Hematopoietic multipotent progenitor cell treated with erythropoietin and hydrocortisone succinate and interleukin-3 and kit ligand, for 8 days (in vitro differentiated cells): ENCODE results near the gene MAT2A.
"Not testable (repeated sequence)": the region's sequence is repeated elsewhere in the genome, so short reads cannot be mapped to it uniquely, and the experiment has no call there.

Experiments used
- DNase-seq: peaks from one replicate; pipeline ENCODE4 v3.0.0-alpha.2; 2015

The MAT2A gene

DNA sequence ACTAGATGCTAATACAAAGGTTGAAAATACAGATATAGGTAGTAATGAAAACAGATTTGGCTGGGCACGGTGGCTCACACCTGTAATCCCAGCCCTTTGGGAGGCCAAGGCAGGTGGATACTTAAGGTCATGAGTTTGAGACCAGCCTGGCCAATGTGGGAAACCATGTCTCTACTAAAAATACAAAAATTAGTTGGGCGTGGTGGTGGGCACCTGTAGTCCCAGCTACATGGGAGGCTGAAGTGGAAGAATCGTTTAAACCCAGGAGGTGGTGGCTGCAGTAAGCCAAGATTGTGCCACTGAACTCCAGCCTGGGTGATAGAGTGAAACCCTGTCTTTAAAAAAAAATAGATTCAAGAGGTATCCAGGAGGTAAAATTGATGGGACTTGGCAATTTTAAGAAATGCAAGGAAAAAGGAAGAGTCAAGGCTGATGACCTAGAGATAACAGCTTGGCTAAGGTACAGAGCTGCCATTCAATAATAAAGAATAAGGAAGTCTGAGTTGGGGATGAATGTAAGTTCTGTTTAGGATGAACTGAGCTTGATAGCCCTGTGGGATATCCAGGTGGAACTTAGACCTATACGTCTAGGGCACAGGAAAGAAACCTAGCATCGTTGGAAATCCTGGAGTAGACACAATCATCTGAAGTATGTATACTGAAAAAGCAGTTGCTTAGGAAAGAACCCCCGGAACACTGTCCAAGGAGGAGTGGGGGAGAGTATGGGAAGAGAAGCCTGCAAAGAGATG, 9.1 kb downstream of the MAT2A start:
- no peak for DNase-seq

DNA sequence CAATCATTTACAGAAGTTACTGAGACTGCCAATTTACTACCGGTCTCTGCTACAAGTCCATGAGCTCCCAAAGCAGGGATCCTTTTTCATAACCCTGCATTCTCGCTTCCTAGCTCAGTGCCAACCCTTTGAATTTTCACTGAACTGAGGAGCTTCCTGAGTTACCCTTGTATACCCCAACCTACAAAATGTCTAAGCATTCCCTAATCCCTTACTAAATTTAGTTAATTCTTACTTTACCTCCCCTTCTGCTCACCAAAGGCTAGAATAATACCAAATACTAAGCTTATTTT, 9.6 kb downstream of the MAT2A start:
- DNase-seq, result no peak

DNA sequence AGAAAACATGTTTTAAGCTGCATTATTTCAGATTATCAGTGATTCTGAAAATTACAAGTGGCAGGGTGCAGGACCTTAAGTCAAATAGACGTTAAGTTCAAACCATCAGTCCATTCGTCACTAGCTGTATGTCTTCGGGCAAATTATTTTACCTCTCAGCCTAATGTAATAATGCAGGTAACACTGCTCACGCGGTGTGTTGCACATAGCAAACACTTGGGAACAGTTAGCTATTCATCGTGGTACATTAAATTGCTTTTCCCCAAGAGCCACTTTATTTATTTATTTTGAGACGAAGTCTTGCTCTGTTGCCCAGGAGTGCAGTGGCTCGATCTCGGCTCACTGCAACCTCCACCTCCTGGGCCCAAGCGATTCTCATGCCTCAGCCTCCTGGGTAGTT, 10.1 kb downstream of the MAT2A start:
- no peak for DNase-seq

DNA sequence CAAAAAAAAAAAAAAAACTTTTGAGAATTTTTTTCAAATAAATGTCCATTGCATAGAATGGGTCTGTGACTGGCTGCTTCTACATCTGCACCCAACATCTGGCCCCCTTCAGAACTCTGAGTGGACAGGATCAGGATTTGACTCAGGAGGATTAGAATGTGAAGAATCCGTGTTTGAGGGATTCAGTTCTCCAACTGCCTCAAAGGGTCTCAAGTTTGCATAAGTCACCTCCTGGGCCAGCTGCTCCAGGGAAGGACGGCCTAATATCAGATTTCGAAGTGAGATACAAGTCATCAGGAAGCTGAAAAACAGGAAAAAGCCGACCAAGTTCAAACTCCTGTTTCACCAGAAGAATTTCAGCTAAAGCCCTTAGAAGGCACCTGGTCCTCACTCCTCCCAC, 10.9 kb downstream of the MAT2A start:
- DNase-seq, result no peak

DNA sequence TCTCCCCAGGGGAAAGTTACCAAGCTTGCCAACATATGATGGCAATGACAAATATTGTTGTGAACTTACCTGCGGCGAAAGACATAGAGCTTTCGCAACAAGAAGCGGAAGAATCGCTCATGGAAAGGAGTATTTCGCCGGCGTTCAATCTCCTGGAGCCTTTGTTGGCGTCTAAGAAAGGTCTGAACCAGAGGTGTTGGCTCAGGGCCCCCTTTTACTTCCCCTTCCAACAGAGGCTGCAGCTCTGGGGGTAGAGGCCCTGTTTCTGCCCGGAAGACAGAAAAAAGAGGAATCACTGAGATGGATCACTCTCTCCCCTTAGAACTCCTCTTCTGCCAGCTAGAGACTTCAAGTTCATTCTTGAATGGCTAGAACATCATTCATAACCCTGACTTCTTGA, 11.5 kb downstream of the MAT2A start:
- no peak for DNase-seq

- peak; percentile 90 for DNase-seq
These were observed 13.0 kb downstream of the MAT2A start for GRCh38 chr2:85551698-85552678.

- no peak for DNase-seq
These were observed 14.2 kb downstream of the MAT2A start for GRCh38 chr2:85553184-85553583.

GRCh38 chr2:85554980-85555612, 16.1 kb downstream of the MAT2A start:
- no peak for DNase-seq

DNA sequence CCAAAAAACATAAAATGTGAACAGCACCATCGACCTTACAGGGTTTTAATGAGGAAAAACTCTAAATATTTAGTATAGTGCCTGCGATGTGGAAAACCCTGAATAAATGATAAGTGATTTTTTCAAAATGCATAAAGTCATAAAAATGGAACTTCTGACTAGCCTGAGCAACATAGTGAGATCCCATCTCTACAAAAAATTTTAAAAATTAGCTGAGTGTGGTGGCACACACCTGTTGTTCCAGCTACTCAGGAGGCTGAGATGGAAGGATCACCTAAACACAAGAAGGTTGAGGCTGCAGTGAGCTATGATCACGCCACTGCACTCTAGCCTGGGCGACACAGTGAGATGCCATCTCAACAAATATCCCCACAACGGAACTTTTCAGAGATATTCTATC, 18.2 kb downstream of the MAT2A start:
- no peak for DNase-seq

DNA sequence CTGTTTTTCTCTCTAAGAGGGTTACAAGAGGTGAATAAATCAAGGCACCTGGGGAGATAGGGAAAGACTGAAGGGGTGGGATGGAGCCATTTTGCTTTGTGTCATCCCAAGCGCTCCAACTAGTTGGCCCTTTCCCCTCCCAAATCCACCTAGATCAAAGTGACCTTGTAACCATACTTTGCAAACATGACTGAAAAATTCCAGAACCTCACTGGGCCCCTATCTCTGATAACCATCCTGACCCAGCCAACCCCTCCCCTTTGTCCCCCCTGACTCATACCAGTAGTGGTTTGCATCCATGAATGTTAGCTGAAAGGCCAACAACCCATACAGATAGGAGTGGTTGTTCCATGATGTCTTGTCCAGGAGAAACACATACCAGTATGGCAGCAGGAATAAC, 19.2 kb downstream of the MAT2A start:
- no peak for DNase-seq

- DNase-seq, result not testable (repeated sequence)
These were observed 21.4 kb downstream of the MAT2A start for GRCh38 chr2:85560403-85560726.

DNA sequence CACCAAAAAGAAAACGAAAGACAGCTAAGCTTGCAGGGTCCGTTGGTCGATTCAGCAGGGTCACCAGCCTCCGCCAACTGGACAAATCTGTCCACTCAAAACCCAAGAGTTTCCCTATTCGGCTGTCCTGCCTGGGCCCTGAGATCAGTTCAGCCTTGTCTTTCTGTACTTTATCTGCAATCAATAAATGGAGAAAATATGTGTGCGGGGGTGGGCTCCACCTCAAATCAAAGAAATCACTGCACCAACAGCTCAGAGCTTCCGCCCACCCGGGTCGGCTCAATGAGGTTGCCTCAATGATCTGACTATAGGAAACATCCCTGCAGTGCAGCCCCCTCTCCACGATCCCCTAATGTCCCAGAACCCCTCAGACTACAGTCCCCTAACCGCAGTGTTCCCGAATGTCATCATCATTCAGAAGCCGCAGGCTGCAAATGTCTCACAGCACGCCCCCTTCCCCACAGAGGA, 21.9 kb downstream of the MAT2A start:
- no peak for DNase-seq

DNA sequence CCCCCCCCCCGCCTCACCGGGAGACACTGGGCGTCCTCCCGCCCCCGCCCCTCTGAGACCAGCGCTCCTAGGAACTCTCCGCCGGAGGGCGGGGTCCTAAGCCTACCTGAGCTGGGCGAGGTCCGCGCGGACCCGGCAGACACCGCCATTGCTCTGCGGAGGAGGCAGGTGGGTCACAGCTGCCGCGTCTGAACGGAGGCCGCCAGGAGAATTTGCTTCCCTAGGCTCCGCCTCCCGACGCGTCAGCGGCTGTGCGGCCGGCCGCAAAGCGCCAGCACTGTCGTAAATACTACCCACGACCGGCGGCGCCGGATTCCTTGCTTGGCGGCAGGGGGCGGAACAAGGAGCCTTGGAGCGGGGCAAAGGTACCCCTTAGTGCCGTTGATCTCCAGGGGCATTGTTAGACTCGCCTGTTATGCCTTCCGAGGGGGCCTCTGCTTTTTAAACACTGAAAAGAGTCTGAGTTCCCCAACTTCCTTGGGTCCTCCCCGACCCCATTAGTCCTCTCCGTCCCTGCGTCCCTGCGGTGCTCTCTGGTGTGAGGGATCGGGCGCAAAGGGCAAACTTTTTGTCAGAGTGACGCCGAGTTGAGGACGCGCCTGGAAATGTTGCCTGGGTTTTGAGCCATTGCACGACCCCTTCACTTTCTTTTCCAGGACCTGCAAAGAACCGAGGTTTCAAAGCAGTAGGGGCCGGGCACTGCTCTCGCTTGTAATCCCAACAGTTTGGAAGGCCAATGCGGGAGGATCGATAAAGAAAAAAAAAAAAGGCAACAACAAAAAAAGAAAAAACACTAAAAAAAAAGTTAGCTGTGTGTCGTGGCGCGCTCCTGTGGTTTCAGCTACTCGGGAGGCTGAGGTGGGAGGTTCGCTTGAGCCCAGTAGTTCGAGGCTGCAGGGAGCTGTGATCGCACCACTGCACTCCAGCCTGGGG, 22.6 kb downstream of the MAT2A start, which contains the start of gene GGCX:
Gene GGCX (minus strand): TSS at position 214 of the 933 bp plus-strand sequence. CDS start 65 bp downstream, at position 149.
- peak; percentile 95 for DNase-seq

- DNase-seq, result no peak
These were observed 25.2 kb downstream of the MAT2A start for GRCh38 chr2:85564144-85564563.

DNA sequence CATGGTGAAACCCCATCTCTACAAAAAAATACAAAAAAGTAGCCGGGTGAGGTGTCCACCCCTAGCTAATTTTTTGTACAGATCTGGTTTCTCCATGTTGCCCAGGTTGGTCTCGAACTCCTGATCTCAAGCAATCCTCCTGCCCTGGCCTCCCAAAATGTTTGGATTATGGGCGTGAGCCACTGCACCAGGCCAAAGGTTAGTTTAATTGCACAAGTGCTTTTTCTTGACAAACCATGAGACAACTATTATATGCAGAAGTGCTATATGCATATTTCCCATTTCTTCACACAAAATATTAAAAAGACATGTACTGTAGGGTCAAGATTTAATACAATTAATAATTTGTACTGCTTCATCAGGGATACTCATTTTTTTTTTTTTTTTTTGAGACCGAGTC, 27.3 kb downstream of the MAT2A start:
- DNase-seq, result no peak

DNA sequence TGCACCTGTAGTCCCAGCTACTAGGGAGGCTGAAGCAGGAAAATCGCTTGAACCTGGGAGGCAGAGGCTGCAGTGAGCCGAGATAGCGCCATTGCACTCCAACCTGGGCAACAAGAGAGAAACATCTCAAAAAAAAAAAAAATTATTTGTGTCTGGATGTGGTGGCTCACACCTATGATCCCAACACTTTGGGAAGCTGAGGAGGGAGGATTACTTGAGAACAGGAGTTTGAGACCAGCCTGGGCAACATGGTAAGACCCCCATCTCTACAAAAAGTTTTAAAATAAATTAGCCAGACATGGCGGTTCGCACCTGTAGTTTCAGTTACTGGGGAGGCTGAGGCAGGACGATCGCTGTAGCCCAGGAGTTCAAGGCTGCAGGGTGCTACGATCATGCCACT, 36.8 kb downstream of the MAT2A start:
- DNase-seq, result no peak

DNA sequence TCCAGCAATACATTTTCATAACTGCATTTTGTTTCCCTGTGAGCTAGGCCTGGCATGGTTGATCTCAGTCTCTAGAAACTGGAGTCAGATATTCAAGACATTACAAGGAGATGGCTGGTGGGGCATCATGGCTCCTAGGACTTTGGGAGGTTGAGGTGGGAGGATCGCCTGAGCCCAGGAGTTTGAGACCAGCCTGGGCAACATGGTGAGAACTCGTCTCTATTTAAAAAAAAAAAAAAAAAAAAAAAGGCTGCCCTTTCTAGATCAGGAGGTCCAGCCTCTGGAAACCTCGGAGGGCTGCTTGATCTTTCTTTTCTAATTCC, 38.1 kb downstream of the MAT2A start:
- no peak for DNase-seq

DNA sequence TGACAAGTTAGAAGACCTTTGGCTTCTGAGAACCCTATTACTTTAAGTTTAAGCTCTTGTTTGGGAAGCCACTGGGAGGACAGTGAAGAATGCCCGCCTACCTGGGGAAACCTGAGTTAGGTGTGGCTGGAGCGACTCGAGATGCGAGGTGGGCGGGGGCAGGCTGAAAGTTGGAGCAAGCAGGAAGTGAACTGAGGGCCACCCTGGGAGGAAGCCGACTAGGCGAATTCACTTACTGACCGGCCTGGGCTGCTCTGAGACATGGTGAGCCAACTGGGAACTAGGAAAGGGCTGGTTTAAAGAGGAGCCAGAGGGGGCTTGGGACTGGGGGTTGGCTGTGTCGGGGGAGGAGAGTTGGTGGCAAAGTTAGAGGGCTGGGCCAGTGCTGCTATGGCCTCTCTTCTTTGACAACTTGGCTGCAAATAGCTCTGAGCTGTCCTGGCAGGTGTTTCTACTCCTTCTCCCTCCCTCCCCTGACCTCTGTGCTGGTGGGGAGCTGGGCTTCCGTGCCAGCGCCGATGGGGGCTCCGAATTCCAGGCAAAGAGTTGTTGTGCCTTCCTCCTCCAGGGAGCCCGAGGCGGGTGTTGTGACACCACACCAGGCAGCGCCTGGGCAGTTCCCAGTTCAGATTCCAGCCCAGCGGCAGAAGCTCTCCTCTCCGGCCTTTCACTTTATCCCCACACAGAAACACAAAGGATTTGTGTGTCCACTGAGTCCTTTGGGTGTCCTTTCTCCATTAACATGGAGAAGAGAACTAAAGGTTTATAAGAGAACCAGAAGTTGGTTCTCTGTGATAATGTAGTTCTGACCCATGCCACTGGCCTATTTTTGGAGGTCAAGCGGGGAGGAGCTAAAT, 38.6 kb downstream of the MAT2A start, which contains the start of gene VAMP8:
Gene VAMP8 (plus strand): TSS at position 201 of the 857 bp plus-strand sequence. CDS start 61 bp downstream, at position 262.
- peak; percentile 56 for DNase-seq

DNA sequence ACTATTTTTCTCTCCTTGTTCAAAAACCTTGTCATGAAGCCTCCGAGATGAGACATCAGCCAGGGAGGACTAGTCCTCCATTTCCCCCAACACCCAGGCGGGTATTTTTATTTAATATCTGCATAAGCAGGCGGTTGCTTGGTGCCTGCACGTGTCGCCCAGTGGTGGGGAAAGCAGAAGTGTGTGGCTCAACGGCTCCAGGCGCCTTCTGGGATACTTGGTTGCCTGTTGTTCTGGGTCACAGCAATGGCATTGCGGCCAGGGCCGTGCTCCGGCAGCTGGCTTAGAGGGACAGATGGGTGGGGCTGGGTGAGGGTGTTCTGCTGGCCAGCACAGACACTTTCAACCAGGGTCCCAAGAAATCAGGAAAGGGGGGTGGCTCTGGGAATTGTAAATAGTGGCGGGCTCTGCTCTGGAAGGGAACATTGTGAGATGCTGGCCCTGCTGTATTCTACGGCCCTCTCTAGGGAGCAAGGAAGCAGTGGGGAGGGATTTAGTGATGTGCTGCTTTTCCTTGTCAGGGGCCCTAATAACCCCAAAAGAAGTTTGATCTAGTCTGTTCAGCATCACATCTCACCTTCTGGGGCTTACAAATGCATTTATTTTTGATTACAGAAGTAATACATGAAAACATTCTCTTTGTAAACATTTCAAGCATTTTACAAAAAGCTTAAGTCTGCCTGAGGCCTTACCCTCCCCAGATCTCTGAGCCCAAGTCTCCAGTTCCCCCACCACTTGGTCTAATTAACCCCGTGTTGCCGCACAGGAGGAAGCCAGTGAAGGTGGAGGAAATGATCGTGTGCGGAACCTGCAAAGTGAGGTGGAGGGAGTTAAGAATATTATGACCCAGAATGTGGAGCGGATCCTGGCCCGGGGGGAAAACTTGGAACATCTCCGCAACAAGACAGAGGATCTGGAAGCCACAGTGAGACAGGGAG, 39.5 kb downstream of the MAT2A start:
- peak; percentile 65 for DNase-seq

DNA sequence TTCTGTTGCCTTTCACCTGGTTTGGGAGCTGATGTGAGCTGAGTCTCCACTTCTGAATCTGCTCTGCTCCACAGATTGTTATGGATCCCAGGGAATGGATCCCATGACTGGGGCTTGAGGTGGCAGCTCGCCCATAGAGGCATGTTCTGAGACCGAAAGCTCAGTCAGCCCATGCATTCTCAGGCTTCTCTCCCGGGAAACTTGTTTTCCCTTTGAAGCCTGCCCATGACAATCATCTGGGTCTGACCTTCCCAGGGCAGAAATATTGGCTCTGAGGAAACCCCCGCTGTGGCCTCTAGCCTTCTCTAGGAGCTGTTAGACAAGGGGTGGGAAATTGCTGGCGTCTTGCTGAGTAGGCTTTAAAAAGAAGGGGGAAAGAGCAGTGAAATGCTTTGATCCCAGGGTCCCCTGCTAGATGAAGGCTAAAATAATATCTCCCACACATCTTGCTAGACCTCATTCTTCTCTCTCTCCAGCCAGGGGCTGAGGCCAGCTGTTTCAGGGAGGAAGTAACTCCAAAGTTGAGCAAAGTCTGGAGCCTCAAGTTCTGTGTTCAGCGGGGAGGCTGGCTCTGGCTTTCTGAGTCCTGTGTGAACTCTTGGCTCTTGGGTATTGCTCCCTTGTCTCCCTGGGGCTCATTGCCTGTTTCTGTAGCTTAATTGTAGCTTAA, 40.4 kb downstream of the MAT2A start:
- DNase-seq, result no peak
